GM12875 (cell line): ENCODE results near the gene ZNF428.

Experiments used
- H3K4me3 ChIP-seq: one replicate; pipeline ENCODE4 v1.5.1; 2011; ENCODE audit warnings: low read depth, low read length, control low read depth
- TF ChIP-seq, protein P1 (sequence below): IDR thresholded peaks from 2 replicates; pipeline ENCODE4 v1.5.1; 2011; ENCODE audit warnings: low read depth, mild to moderate bottlenecking, control low read depth, inconsistent platforms, low read length, moderate library complexity, borderline replicate concordance; ENCODE audit not compliant: insufficient read depth

Gene ZNF428

GRCh38 chr19:43634068-43634467 lies 14.6 kb upstream of the ZNF428 start:
- TF ChIP-seq, protein P1, sequence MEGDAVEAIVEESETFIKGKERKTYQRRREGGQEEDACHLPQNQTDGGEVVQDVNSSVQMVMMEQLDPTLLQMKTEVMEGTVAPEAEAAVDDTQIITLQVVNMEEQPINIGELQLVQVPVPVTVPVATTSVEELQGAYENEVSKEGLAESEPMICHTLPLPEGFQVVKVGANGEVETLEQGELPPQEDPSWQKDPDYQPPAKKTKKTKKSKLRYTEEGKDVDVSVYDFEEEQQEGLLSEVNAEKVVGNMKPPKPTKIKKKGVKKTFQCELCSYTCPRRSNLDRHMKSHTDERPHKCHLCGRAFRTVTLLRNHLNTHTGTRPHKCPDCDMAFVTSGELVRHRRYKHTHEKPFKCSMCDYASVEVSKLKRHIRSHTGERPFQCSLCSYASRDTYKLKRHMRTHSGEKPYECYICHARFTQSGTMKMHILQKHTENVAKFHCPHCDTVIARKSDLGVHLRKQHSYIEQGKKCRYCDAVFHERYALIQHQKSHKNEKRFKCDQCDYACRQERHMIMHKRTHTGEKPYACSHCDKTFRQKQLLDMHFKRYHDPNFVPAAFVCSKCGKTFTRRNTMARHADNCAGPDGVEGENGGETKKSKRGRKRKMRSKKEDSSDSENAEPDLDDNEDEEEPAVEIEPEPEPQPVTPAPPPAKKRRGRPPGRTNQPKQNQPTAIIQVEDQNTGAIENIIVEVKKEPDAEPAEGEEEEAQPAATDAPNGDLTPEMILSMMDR = no peak
- H3K4me3 ChIP-seq = no peak overlapping the region

- H3K4me3 ChIP-seq = no peak overlapping the region
- TF ChIP-seq, protein P1 = no peak
Measured at GRCh38 chr19:43633520-43633919, 14.1 kb upstream of the ZNF428 start.

DNA sequence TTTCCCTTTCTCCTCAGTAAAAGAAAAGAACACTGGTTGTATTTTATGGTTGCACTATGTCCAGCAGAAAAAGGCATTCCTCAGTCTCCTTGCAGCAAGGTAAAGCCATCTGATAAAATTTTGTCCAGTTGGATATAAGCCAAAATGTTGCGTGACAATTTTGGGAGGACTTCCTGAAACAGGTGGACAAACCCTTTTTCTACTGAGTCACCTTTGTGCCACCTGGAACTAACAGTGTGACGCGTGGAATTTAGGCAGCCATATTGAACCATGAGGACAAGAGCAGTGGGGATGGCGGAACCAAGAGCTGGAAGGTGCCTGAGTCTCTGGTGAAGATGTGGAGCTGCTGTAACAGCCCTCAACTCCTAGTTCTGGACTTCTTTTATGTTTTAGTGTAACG lies 12.1 kb upstream of the ZNF428 start:
- TF ChIP-seq, protein P1 = no peak
- H3K4me3 ChIP-seq = no peak overlapping the region

GRCh38 chr19:43628646-43629326 lies 9.4 kb upstream of the ZNF428 start:
- H3K4me3 ChIP-seq = no peak overlapping the region
- TF ChIP-seq, protein P1 = no peak

DNA sequence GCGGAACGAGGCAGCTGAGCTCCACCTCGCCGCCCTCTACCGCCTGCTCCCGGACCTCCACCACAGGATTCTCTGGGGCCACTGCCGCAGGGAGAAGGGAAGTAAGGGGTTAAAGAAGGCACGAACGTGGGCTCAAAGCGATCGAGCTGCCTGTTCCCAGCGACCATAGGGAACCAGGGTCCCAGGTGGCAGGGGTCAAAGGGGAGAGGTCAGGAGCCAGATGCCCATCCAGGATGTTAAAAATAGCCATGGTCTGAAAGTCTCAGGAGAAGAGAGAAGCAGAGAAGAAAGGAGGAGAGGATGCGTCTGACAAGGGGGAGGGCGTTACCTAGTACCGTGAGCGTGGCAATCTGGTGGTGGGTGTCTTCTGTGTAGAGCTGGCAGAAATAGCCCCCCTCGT lies 7.4 kb upstream of the ZNF428 start:
- H3K4me3 ChIP-seq = no peak overlapping the region
- TF ChIP-seq, protein P1 = no peak

DNA sequence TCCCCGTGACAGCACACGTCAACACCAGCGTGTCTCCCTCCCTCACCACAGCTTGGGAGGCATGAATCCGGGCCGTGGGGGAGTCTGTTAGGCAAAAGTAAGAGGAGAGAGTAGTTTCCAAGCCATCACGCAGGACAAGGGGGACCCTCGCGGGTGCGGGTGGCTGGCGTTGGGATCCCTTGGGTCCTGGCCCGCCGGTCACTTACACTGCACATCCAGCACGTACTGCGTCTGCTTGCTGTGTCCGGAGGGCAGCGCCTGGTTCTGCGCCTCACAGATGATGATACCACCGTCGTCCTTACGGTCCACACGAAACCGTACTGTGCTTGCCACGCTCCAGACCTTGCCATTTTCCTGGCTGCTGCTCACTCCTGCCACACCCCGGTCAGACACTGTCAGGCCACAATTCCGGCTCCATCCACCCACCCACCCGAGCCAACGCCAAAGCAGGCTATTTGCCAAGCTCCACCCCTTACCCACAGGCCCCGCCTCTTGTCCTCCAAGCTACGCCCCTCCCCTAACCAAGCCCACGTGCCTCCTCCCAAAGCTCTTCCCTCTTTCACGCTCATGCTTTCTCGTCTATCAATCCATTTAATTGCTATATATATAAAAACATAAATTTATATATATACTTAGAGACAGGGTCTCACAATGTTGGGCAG lies 6.6 kb upstream of the ZNF428 start:
- no peak overlapping the region for H3K4me3 ChIP-seq
- TF ChIP-seq, protein P1 = no peak

GRCh38 chr19:43624933-43625332 lies 5.5 kb upstream of the ZNF428 start:
- TF ChIP-seq, protein P1 = peak; percentile 42; the same call in 1 of the 2 replicates
- H3K4me3 ChIP-seq = no peak overlapping the region
